H9 (cell line): ENCODE results near the gene ECE1. TPM values are rescaled to one million over a fixed set of nuclear protein-coding genes. Genes with fewer than 3 reads are reported as not detected.

Experiments used
- DNase-seq: peaks from one replicate; pipeline ENCODE4 v3.0.0-alpha.2; 2017
- H2AFZ ChIP-seq: one replicate; pipeline ENCODE4 v1.6.1; 2013; ENCODE audit warnings: mild to moderate bottlenecking, low read length, control low read depth, moderate library complexity
- H2AK5ac ChIP-seq: 2 replicates; pipeline ENCODE4 v1.6.1; 2013; ENCODE audit warnings: low read length, control low read depth, mixed read lengths; ENCODE audit not compliant: insufficient read length
- H2BK120ac ChIP-seq: one replicate; pipeline ENCODE4 v1.6.1; 2013; ENCODE audit warnings: low read depth, mild to moderate bottlenecking, low read length, control low read depth, inconsistent platforms; ENCODE audit not compliant: poor library complexity, severe bottlenecking
- H2BK12ac ChIP-seq: 2 replicates; pipeline ENCODE4 v1.6.1; 2013; ENCODE audit warnings: low read length, control low read depth, mixed read lengths, low read depth; ENCODE audit not compliant: insufficient read length
- H2BK15ac ChIP-seq: 2 replicates; pipeline ENCODE4 v1.6.1; 2013; ENCODE audit warnings: low read depth, low read length, control low read depth
- H2BK20ac ChIP-seq: one replicate; pipeline ENCODE4 v1.6.1; 2013; ENCODE audit warnings: low read depth, mild to moderate bottlenecking, low read length, control low read depth, inconsistent platforms; ENCODE audit not compliant: poor library complexity, severe bottlenecking
- H2BK5ac ChIP-seq: 2 replicates; pipeline ENCODE4 v1.6.1; 2013; ENCODE audit warnings: low read length, control low read depth, mixed read lengths; ENCODE audit not compliant: insufficient read length
- H3K14ac ChIP-seq: 2 replicates; pipeline ENCODE4 v1.6.1; 2013; ENCODE audit warnings: low read length, control low read depth; ENCODE audit not compliant: insufficient read depth
- H3K18ac ChIP-seq: 2 replicates; pipeline ENCODE4 v1.6.1; 2013; ENCODE audit warnings: low read depth, mild to moderate bottlenecking, mixed read lengths, low read length, control low read depth; ENCODE audit not compliant: insufficient read length
- H3K23ac ChIP-seq: 2 replicates; pipeline ENCODE4 v1.6.1; 2013; ENCODE audit warnings: low read length, control low read depth, mixed read lengths, low read depth; ENCODE audit not compliant: insufficient read length
- H3K23me2 ChIP-seq: 2 replicates; pipeline ENCODE4 v1.6.1; 2013; ENCODE audit warnings: low read depth, mild to moderate bottlenecking, mixed read lengths, low read length, control low read depth; ENCODE audit not compliant: insufficient read length, poor library complexity, severe bottlenecking
- H3K27ac ChIP-seq: 2 replicates; pipeline ENCODE4 v1.5.1; 2013; ENCODE audit warnings: low read length, control low read depth, mixed read lengths, low read depth; ENCODE audit not compliant: insufficient read length
- H3K27me3 ChIP-seq: 2 replicates; pipeline ENCODE4 v1.6.1; 2013; ENCODE audit warnings: low read length, control low read depth, inconsistent platforms; ENCODE audit not compliant: insufficient read depth
- H3K4ac ChIP-seq: 2 replicates; pipeline ENCODE4 v1.6.1; 2013; ENCODE audit warnings: low read depth, mild to moderate bottlenecking, control low read depth, inconsistent platforms, low read length, moderate library complexity
- H3K4me1 ChIP-seq: 2 replicates; pipeline ENCODE4 v1.6.1; 2013; ENCODE audit warnings: low read length, control low read depth, inconsistent platforms; ENCODE audit not compliant: insufficient read depth
- H3K4me2 ChIP-seq: 2 replicates; pipeline ENCODE4 v1.6.1; 2013; ENCODE audit warnings: low read length, control low read depth, mixed read lengths; ENCODE audit not compliant: insufficient read length, insufficient read depth
- H3K56ac ChIP-seq: 2 replicates; pipeline ENCODE4 v1.6.1; 2013; ENCODE audit warnings: low read depth, mild to moderate bottlenecking, mixed read lengths, low read length, control low read depth; ENCODE audit not compliant: insufficient read length
- H3K79me1 ChIP-seq: 2 replicates; pipeline ENCODE4 v1.6.1; 2013; ENCODE audit warnings: low read depth, mild to moderate bottlenecking, moderate library complexity, low read length, control low read depth, inconsistent platforms; ENCODE audit not compliant: insufficient read depth, poor library complexity, severe bottlenecking
- H3K79me2 ChIP-seq: 2 replicates; pipeline ENCODE4 v1.6.1; 2013; ENCODE audit warnings: low read length, control low read depth, inconsistent platforms; ENCODE audit not compliant: insufficient read depth
- H3K9ac ChIP-seq: 2 replicates; pipeline ENCODE4 v1.6.1; 2013; ENCODE audit warnings: low read length, control low read depth, mixed read lengths; ENCODE audit not compliant: insufficient read length; ENCODE audit errors: extremely low read depth
- H3K9me3 ChIP-seq: one replicate; pipeline ENCODE4 v1.6.1; 2013; ENCODE audit warnings: low read depth, low read length, inconsistent platforms; ENCODE audit not compliant: control insufficient read depth
- H3T11ph ChIP-seq: one replicate; pipeline ENCODE4 v1.6.1; 2013; ENCODE audit warnings: mild to moderate bottlenecking, low read length, control low read depth, inconsistent platforms
- H4K20me1 ChIP-seq: one replicate; pipeline ENCODE4 v1.6.1; 2013; ENCODE audit not compliant: control insufficient read depth, insufficient read length, insufficient read depth
- H4K5ac ChIP-seq: 2 replicates; pipeline ENCODE4 v1.6.1; 2013; ENCODE audit warnings: low read depth, mild to moderate bottlenecking, mixed read lengths, low read length, control low read depth; ENCODE audit not compliant: insufficient read length
- H4K8ac ChIP-seq: replicated peaks from 2 replicates; pipeline ENCODE4 v1.6.1; 2013; ENCODE audit warnings: low read length, control low read depth, mixed read lengths, low read depth; ENCODE audit not compliant: insufficient read length
- H4K91ac ChIP-seq: 2 replicates; pipeline ENCODE4 v1.6.1; 2013; ENCODE audit warnings: low read depth, mild to moderate bottlenecking, moderate library complexity, mixed read lengths, low read length, control low read depth; ENCODE audit not compliant: insufficient read length
- H3K27ac Mint-ChIP-seq, 3 experiments: 2 replicates in 2 of 3; 3 replicates in 1 of 3; pipeline ENCODE4 v1.8.0; 2020 to 2021; ENCODE audit warnings: mixed read lengths in 3 of 3, mild to moderate bottlenecking in 1 of 3, moderate library complexity in 1 of 3
- H3K27me3 Mint-ChIP-seq: 2 replicates; pipeline ENCODE4 v1.8.0; 2021; ENCODE audit warnings: low read depth, mild to moderate bottlenecking, moderate library complexity, mixed read lengths
- H3K36me3 Mint-ChIP-seq, 3 experiments: 2 replicates in 2 of 3; 3 replicates in 1 of 3; pipeline ENCODE4 v1.8.0; 2020 to 2021; ENCODE audit warnings: low read depth in 3 of 3, mixed read lengths in 3 of 3; ENCODE audit not compliant: insufficient read depth in 1 of 3
- H3K4me1 Mint-ChIP-seq, 2 experiments: 2 replicates each; pipeline ENCODE4 v1.8.0; 2020; ENCODE audit warnings: mixed read lengths in 2 of 2
- H3K4me3 Mint-ChIP-seq, 2 experiments: 2 replicates in 1 of 2; 3 replicates in 1 of 2; pipeline ENCODE4 v1.8.0; 2020 to 2021; ENCODE audit warnings: mild to moderate bottlenecking in 2 of 2, mixed read lengths in 2 of 2, moderate library complexity in 1 of 2
- H3K9me3 Mint-ChIP-seq, 2 experiments: 2 replicates in 1 of 2; 3 replicates in 1 of 2; pipeline ENCODE4 v1.8.0; 2020; ENCODE audit warnings: mild to moderate bottlenecking in 2 of 2, mixed read lengths in 2 of 2, moderate library complexity in 1 of 2
- WGBS: extraction: QIAGEN DNeasy Blood & Tissue Kit; methylation state at CpG from one replicate; pipeline ENCODE4 v1.1.7; 2013; ENCODE audit warnings: missing lambda C conversion rate, low lambda C conversion rate, mixed read lengths; ENCODE audit not compliant: insufficient read length; ENCODE audit errors: extremely low coverage; 5-methylcytosine and 5-hydroxymethylcytosine counted together
- total RNA-seq: library from RNA; stranded (reverse); gene quantifications from 2 replicates; pipeline ENCODE4 v1.2.1, GENCODE V29; 2021
- TF ChIP-seq, protein P1 (sequence below): fragments of 200-600 bp; sonication (generic); conservative IDR thresholded peaks from 3 replicates; pipeline ENCODE4 v1.8.0; 2021; ENCODE audit warnings: antibody characterized with exemption, mild to moderate bottlenecking

ECE1 gene
- total RNA-seq, 1 experiment from 2014 or later: 31.1 TPM

DNA sequence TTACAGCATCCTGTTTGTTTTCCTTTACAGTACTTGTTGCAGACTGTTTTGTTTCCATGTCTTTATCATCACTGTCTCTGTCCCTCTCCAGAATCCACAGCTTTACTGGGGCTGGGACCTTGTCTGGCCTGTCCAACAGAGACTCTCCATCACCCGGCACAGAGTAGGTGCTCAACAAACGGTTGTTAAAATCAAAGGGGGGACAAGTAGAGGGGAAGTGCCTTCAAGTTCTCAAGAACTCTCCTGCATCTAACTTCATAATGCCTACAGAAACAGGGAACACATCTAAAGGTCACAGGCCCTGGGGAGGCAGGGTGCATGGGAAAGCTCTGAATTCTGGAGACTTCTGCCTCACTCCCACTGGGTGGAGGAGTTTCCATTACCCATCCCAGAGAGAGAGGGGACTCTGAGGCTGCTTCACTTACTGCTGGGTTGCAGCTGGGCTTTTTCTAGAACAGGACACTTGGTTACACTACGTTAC, 2.3 kb upstream of the ECE1 start:
- Histone ChIP-seq H2BK20ac (no peak overlapping the region), H3K9ac (no peak overlapping the region), H2BK5ac (no peak overlapping the region), H3K27me3 (no peaks in the 10 kb centered on the region), H2AK5ac (no peak overlapping the region), H3K27ac (no peak overlapping the region), H3K4ac (no peak overlapping the region), H3K9me3 (no peaks in the 10 kb centered on the region), H3K79me1 (no peaks in the 10 kb centered on the region), H3T11ph (no peak overlapping the region), H3K79me2 (no peaks in the 10 kb centered on the region; the same call in 1 of the 2 replicates), H3K23ac (no peak overlapping the region), H2BK120ac (no peak overlapping the region), H4K8ac (no peak overlapping the region), H2BK15ac (no peak overlapping the region), H2AFZ (no peak overlapping the region), H3K23me2 (peaks cover 5% of the 10 kb centered on the region), H3K18ac (no peak overlapping the region), H3K56ac (no peak overlapping the region), H3K4me1 (no peaks in the 10 kb centered on the region), H3K4me2 (no peak overlapping the region), H3K14ac (no peak overlapping the region), H4K20me1 (no peaks in the 10 kb centered on the region), H4K91ac (no peak overlapping the region), H2BK12ac (no peak overlapping the region), H4K5ac (no peak overlapping the region)
- no CpG with 5 or more reads among the region's 3 CpGs for WGBS
- no peaks in the 10 kb centered on the region for H3K9me3 Mint-ChIP-seq
- no peaks in the 10 kb centered on the region for H3K27me3 Mint-ChIP-seq
- DNase-seq: no peak
- peaks cover 25 to 42% of the 10 kb centered on the region in 2 experiments for H3K4me1 Mint-ChIP-seq
- H3K36me3 Mint-ChIP-seq: no peaks in the 10 kb centered on the region
- H3K4me3 Mint-ChIP-seq: no peak overlapping the region
- TF ChIP-seq, protein P1, sequence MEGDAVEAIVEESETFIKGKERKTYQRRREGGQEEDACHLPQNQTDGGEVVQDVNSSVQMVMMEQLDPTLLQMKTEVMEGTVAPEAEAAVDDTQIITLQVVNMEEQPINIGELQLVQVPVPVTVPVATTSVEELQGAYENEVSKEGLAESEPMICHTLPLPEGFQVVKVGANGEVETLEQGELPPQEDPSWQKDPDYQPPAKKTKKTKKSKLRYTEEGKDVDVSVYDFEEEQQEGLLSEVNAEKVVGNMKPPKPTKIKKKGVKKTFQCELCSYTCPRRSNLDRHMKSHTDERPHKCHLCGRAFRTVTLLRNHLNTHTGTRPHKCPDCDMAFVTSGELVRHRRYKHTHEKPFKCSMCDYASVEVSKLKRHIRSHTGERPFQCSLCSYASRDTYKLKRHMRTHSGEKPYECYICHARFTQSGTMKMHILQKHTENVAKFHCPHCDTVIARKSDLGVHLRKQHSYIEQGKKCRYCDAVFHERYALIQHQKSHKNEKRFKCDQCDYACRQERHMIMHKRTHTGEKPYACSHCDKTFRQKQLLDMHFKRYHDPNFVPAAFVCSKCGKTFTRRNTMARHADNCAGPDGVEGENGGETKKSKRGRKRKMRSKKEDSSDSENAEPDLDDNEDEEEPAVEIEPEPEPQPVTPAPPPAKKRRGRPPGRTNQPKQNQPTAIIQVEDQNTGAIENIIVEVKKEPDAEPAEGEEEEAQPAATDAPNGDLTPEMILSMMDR: no peak
- H3K27ac Mint-ChIP-seq: peak overlapping the region in 1 of 3 experiments; percentile 74; a peak in 1 of 7 replicates
